H1 (cell line): ENCODE results near the gene TBC1D12. TPM values are rescaled to one million over a fixed set of nuclear protein-coding genes. Genes with fewer than 3 reads are reported as not detected.

Experiments
- NANOG ChIP-seq: IDR thresholded peaks from 2 replicates; pipeline ENCODE4 v1.6.1; 2011; ENCODE audit warnings: low read length, low read depth, mild to moderate bottlenecking, inconsistent platforms; ENCODE audit not compliant: insufficient read depth, poor library complexity, severe bottlenecking
- polyA plus RNA-seq, 7 experiments: library from polyadenylated mRNA; depleted of rRNA in 3 of 7; stranded (reverse) in 5 of 7; unstranded in 2 of 7; fragments of >200 nt in 5 of 7; fragments of 200-250 nt in 2 of 7; gene quantifications; 1 replicate in 5 of 7; 2 replicates in 1 of 7; 4 replicates in 1 of 7; pipeline versions ENCODE4 v1.2.1 to v1.2.3, GENCODE V29; 2011 to 2013; ENCODE audit warnings: missing spikeins in 2 of 7, mixed read lengths in 2 of 7
- total RNA-seq: library from RNA; stranded (reverse); fragmentation: NEBNext Ultra II Directional; extraction: Animal tissue kit (Norgen Biotek cat#: 25700); gene quantifications from 2 replicates; pipeline ENCODE4 v1.2.1, GENCODE V29; 2021

The TBC1D12 gene
- total and polyA plus RNA-seq, 2 of the 8 experiments (the other 6 are each of a cell fraction or from before 2014, with no cell fraction given): 1.1 to 3.2 TPM

DNA sequence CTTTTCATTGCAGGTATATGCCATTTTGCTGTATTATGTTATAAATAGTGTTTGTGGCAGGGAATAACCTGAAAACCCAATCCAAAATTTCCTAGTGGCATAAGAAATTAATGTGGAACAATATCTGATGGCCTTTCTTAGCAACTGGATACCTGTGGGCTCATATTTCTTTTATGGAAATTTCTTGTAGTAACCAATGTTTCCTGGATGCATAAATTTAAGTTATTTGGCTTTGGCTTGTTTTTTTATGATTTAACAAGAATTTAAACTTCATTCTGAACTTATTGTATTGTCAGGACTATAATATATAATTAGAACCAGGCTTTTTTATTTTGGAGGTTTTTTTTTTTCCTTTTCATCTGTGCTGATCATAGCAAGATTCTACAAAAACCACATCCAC is 30.1 kb downstream of the TBC1D12 start (continued):
- no peak for TF ChIP-seq NANOG
